ENCODE measurements around the gene OR51B5.

DNA sequence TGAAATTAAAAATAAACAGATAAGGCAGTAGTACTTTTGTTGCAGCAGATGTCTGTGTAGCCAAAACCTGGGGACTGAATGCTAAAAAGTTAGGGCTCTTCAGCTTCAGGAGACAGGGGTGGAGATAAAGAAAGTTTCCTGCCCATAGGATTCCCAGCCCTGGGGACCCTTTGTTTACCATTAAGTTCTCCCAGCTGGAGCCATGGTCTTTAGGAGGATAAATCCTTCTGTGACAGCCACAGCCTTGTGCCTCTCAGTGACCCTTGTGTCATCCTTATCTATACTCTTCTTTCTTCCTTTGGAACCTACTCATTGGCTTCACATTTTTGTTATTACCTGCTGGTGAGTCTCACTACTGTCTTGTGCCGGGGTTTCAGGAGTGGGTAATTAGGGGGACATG lies 40.3 kb upstream of the OR51B5 start, which contains the start of gene OR51M1:
- TF ChIP-seq, protein P1, sequence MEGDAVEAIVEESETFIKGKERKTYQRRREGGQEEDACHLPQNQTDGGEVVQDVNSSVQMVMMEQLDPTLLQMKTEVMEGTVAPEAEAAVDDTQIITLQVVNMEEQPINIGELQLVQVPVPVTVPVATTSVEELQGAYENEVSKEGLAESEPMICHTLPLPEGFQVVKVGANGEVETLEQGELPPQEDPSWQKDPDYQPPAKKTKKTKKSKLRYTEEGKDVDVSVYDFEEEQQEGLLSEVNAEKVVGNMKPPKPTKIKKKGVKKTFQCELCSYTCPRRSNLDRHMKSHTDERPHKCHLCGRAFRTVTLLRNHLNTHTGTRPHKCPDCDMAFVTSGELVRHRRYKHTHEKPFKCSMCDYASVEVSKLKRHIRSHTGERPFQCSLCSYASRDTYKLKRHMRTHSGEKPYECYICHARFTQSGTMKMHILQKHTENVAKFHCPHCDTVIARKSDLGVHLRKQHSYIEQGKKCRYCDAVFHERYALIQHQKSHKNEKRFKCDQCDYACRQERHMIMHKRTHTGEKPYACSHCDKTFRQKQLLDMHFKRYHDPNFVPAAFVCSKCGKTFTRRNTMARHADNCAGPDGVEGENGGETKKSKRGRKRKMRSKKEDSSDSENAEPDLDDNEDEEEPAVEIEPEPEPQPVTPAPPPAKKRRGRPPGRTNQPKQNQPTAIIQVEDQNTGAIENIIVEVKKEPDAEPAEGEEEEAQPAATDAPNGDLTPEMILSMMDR (IDR thresholded peaks at IDR 0.05; ENCODE audit: low read depth, low read length, missing input control): no peak
- TF ChIP-seq RAD21 (IDR thresholded peaks at IDR 0.05) (no peak), FOXA2 (IDR thresholded peaks at IDR 0.05) (no peak), REST (IDR thresholded peaks at IDR 0.05) (no peak)
